NT2/D1 (cell line): ENCODE results near the gene CNTNAP1.

Source experiments
- SUZ12 ChIP-seq: IDR thresholded peaks from 2 replicates; pipeline ENCODE4 v1.6.1; 2011; ENCODE audit not compliant: insufficient read length, insufficient read depth; ENCODE audit errors: extremely low read depth
- YY1 ChIP-seq: IDR thresholded peaks from 2 replicates; pipeline ENCODE4 v1.6.1; 2011; ENCODE audit not compliant: insufficient read length, insufficient read depth
- ZNF274 ChIP-seq: IDR thresholded peaks from 2 replicates; pipeline ENCODE4 v1.6.1; 2011; ENCODE audit warnings: mild to moderate bottlenecking, low read depth, low read length

- TF ChIP-seq SUZ12 (no peak), YY1 (no peak), ZNF274 (no peak)
Observed at GRCh38 chr17:42684929-42685556, 2.7 kb downstream of the CNTNAP1 start.
